GM18951 (cell line): ENCODE data around the gene CRIM1.

Experiments
- POLR2A ChIP-seq: IDR thresholded peaks from 4 replicates; pipeline ENCODE4 v1.6.1; 2011; ENCODE audit warnings: mild to moderate bottlenecking; ENCODE audit not compliant: insufficient read length, insufficient read depth; ENCODE audit errors: extremely low read depth
- in situ Hi-C: fragments of 300-500 bp; cut with MboI; formaldehyde crosslinking; loops from one replicate; pipeline ENCODE4 v1.12.0; 2022; ENCODE audit warnings: low sequenced_read_pairs, mixed read lengths, inconsistent platforms; ENCODE audit not compliant: unreplicated experiment

CRIM1 gene

GRCh38 chr2:36478332-36478738 is 122.8 kb downstream of the CRIM1 start:
- TF ChIP-seq POLR2A, result no peak
- in situ Hi-C loops, result no loop called here

DNA sequence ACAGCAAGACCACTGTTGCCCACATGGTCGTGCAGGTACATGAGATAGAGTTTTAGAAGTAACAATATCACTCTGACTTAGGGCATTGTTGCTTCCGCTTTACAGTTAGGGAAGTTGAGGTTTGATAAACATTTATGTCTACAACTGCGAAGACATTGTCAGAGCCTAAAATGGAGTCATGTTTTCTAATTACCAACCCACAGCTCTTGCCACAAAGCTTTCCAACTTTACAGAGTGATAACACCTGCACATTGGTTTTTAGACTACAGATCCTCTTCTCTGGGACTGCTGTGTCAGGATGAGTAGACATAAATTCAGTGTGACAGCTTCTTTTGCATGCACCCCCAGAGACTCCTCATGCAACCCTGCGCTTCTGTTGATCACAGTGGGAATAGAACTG is 123.4 kb downstream of the CRIM1 start:
- no peak for TF ChIP-seq POLR2A
- in situ Hi-C loops, result no loop called here

DNA sequence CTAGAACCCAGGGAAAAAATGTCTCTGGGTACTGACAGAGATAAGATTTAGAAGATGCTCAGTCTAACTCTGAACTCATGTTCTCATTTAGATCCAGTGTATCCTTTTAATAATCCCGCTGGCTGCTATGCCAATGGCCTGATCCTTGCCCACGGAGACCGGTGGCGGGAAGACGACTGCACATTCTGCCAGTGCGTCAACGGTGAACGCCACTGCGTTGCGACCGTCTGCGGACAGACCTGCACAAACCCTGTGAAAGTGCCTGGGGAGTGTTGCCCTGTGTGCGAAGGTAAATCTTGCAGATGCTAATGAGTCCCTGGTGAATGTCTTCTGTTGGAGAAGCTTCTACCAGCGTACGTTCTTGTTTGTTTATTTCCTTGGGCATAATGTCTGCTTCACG is 123.8 kb downstream of the CRIM1 start:
- in situ Hi-C loops, result no loop called here
- TF ChIP-seq POLR2A, result no peak

GRCh38 chr2:36480028-36480427 is 124.5 kb downstream of the CRIM1 start:
- no peak for TF ChIP-seq POLR2A
- in situ Hi-C loops, result no loop called here

DNA sequence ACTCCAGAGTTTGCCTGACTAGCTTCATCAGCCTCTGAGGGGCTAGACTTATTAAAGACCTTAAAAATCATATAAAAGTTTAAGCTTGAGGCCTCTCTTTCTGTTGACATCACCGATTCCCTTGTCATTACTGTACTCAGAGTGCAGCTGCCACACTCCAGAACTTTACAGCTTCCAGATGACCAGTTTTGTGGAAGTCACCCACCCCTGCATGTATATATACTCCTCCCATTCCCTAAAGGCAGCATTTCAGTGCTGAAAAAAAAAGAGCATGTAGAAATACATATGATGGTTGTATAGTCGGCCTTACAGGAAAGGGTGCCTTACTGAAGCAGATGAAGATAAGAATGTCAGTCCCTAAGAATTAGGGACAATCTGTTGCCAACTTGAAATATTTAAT is 125.1 kb downstream of the CRIM1 start:
- no peak for TF ChIP-seq POLR2A
- in situ Hi-C loops, result no loop called here

GRCh38 chr2:36481709-36482108 is 126.1 kb downstream of the CRIM1 start:
- no peak for TF ChIP-seq POLR2A
- in situ Hi-C loops, result no loop called here

DNA sequence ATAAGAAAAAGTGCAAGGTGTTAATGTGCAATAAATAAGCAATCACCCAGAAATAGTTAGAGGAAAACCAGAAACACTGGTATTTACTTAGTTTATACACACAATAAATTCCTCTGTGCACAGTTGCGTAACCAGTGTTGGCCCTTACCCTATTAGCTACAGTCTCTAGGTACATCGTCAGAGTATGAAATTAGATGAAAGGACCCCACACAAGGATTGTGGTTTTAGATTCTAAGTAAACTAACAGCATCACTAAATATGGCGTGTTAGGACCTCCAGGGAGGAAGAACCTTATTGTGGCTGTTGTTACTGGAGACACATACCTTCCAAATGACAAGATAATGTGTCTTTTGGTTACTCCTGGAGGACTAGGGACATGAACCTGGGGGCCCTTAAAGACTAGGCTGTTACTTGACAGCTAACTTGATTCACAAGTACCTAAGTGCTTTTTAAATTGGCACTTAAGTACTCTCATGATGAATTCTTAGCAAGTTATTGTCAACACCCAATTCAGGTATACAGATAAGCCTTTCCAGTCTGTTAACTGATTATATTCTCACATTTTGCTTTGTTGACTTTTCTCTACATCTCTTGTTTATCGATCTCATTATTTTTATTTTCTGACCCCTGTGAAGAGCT is 127.1 kb downstream of the CRIM1 start:
- in situ Hi-C loops, result no loop called here
- no peak for TF ChIP-seq POLR2A

DNA sequence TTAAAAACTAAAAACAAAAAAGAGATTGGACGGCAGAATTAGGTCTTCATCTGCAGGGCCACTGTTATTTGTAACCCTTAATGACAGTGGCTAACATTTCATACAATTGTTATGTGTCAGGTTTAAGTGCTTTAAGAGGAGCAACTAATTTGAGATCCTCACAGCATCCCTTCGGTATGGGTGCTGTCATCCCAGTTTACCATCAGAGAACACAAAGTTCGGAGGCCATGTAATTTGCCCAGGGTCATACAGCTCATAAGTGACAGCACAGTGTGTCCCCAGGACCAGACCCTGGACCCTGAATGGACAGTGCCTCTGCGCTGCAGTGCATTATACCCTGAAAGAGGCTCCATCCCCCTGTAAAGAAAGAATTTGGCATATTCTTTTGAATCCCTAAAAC is 127.7 kb downstream of the CRIM1 start:
- in situ Hi-C loops, result no loop called here
- no peak for TF ChIP-seq POLR2A

- in situ Hi-C loops, result no loop called here
- no peak for TF ChIP-seq POLR2A
Observed at GRCh38 chr2:36484454-36484853, 128.9 kb downstream of the CRIM1 start.

- in situ Hi-C loops, result no loop called here
Observed at GRCh38 chr2:36485521-36485920, 129.9 kb downstream of the CRIM1 start.

DNA sequence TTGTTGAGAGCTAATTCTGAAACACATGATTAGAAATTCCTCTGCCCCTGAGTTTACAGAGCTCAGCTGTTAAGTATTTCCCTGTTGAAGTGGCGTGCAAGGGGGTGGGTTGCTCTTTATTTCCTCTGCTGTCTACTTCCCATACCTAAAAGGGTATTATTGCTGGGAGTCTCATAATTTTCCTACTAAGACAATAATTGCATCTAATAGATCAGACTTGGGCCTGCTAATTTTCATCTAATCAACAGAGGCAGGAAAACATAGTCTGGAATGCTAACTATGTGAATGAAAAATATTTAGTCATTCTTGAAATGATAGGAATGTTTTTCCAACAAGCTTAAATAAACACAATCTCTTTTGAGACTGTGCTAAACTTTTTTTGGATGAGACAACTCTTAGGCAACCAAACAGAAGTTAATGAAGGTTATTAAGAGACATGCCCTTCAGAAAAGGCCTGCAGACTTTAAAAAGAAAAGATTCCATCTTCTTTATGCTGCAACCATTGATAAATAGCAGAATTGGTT is 131.0 kb downstream of the CRIM1 start:
- in situ Hi-C loops, result no loop called here
- no peak for TF ChIP-seq POLR2A

More at GRCh38 chr2:36485521-36485920, 129.9 kb downstream of the CRIM1 start:
- no peak for TF ChIP-seq POLR2A

DNA sequence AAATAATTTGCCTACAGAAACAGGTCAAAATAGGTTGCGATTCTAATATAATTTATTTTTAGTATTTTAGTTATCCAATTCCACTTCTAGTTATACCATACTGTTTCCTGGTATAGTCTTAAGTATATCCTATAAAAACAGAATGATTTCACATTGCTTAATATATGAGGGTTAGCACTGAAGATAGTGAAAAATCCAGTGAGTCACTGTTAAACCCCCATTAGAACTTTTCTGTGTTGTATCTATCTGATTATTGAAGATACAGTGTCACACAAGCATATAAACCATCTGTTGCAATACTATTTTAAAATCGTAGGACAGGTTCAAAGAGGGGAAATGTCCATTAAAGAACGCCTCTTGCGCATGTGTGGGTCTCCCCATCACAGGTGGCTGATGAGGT is 132.4 kb downstream of the CRIM1 start:
- no peak for TF ChIP-seq POLR2A
- in situ Hi-C loops, result no loop called here

DNA sequence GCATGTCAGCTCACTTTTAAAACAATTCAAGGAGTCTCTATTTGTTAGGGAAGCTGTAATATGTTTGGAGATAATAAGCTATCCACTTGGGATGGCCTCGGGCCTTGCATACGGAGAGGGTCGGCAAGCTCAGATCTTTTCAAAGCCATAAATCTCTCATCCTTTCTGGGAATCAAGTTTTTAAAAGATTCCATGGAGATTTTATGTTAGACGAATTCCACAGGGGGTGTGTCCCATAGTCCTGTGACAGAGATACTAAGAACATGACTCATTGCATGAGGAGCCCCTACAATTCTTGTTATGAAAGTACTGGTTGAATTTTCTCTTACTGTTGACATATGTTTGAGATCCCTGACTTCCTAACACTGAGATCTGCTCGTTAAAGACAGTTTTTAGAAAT is 133.7 kb downstream of the CRIM1 start:
- TF ChIP-seq POLR2A, result no peak
- in situ Hi-C loops, result no loop called here

GRCh38 chr2:36490749-36491148 is 135.2 kb downstream of the CRIM1 start:
- in situ Hi-C loops, result no loop called here
- no peak for TF ChIP-seq POLR2A
